ENCODE results near the gene EXOSC10.

- TF ChIP-seq POLR2A (IDR thresholded peaks at IDR 0.05) (no peak), CTCF (IDR thresholded peaks at IDR 0.05) (no peak)
Observed at GRCh38 chr1:11067716-11068599, 31.7 kb downstream of the EXOSC10 start.
